ENCODE results near the gene COX19.

The COX19 gene

GRCh38 chr7:974820-975681 lies at the start of gene COX19:
Gene COX19 (minus strand): TSS chr7:975549. CDS start chr7:975509, 40 bp downstream.
- DNase-seq (ENCODE audit: low spot score), result peak; percentile 88

GRCh38 chr7:1024331-1024841 lies 49.0 kb upstream of the COX19 start:
- no peak for DNase-seq (ENCODE audit: low spot score)

GRCh38 chr7:1022801-1023465 lies 47.6 kb upstream of the COX19 start:
- no peak for DNase-seq (ENCODE audit: low spot score)

GRCh38 chr7:1022356-1022755 lies 47.0 kb upstream of the COX19 start:
- DNase-seq (ENCODE audit: low spot score), result no peak

- DNase-seq (ENCODE audit: low spot score), result no peak
These were observed 46.6 kb upstream of the COX19 start for GRCh38 chr7:1021931-1022330.

GRCh38 chr7:1021366-1021765 lies 46.0 kb upstream of the COX19 start:
- DNase-seq (ENCODE audit: low spot score), result no peak

GRCh38 chr7:1020849-1021251 lies 45.5 kb upstream of the COX19 start:
- DNase-seq (ENCODE audit: low spot score), result no peak

- no peak for DNase-seq (ENCODE audit: low spot score)
These were observed 44.7 kb upstream of the COX19 start for GRCh38 chr7:1019789-1020610.

- DNase-seq (ENCODE audit: low spot score), result no peak
These were observed 44.0 kb upstream of the COX19 start for GRCh38 chr7:1019255-1019785.

GRCh38 chr7:1018334-1018695 lies 43.0 kb upstream of the COX19 start:
- no peak for DNase-seq (ENCODE audit: low spot score)

- DNase-seq (ENCODE audit: low spot score), result no peak
These were observed 42.4 kb upstream of the COX19 start for GRCh38 chr7:1017586-1018333.

- DNase-seq (ENCODE audit: low spot score), result no peak
These were observed 41.5 kb upstream of the COX19 start for GRCh38 chr7:1016577-1017531.

- no peak for DNase-seq (ENCODE audit: low spot score)
These were observed 40.1 kb upstream of the COX19 start for GRCh38 chr7:1015196-1016121.

- DNase-seq (ENCODE audit: low spot score), result no peak
These were observed 39.3 kb upstream of the COX19 start for GRCh38 chr7:1014681-1015080.

GRCh38 chr7:1013581-1013980 lies 38.2 kb upstream of the COX19 start:
- no peak for DNase-seq (ENCODE audit: low spot score)

- no peak for DNase-seq (ENCODE audit: low spot score)
These were observed 37.4 kb upstream of the COX19 start for GRCh38 chr7:1012716-1013095.

- no peak for DNase-seq (ENCODE audit: low spot score)
These were observed 36.8 kb upstream of the COX19 start for GRCh38 chr7:1012004-1012715.

- DNase-seq (ENCODE audit: low spot score), result no peak
These were observed 36.1 kb upstream of the COX19 start for GRCh38 chr7:1011297-1012003.

Data from COLO829 (cell line).